Neural cell (in vitro differentiated cells): Measurements from ENCODE around the gene GANC. TPM values are rescaled to one million over a fixed set of nuclear protein-coding genes. Genes with fewer than 3 reads are reported as not detected.

Experiments
- H2AFZ ChIP-seq: fragments of 200-600, 300-800 bp; sonication (generic), shearing (Covaris generic); 2 replicates; pipeline ENCODE4 v1.6.0; 2014; ENCODE audit warnings: low read depth, mild to moderate bottlenecking, antibody characterized with exemption, low read length, moderate library complexity
- H3F3A ChIP-seq: fragments of 200-600 bp; shearing (Covaris generic); 2 replicates; pipeline ENCODE4 v1.6.1; 2016; ENCODE audit warnings: mild to moderate bottlenecking, moderate library complexity, mixed read lengths, antibody characterized with exemption, low read length; ENCODE audit not compliant: insufficient read depth, poor library complexity, severe bottlenecking
- H3K27ac ChIP-seq: fragments of 200-600, 300-800 bp; sonication (generic), shearing (Covaris generic); 2 replicates; pipeline ENCODE4 v1.5.1; 2014; ENCODE audit warnings: mild to moderate bottlenecking, low read length, moderate library complexity
- H3K27me3 ChIP-seq: fragments of 300-800, 200-600 bp; sonication (generic), shearing (Covaris generic); 2 replicates; pipeline ENCODE4 v1.6.0; 2014; ENCODE audit warnings: mild to moderate bottlenecking, low read depth, low read length, moderate library complexity; ENCODE audit not compliant: insufficient read depth
- H3K36me3 ChIP-seq: fragments of 300-800, 200-600 bp; sonication (generic), shearing (Covaris generic); 2 replicates; pipeline ENCODE4 v1.5.1; 2014; ENCODE audit warnings: mild to moderate bottlenecking, antibody characterized with exemption, low read length, moderate library complexity; ENCODE audit not compliant: insufficient read depth
- H3K4me2 ChIP-seq: fragments of 300-800, 200-600 bp; sonication (generic), shearing (Covaris generic); 2 replicates; pipeline ENCODE4 v1.6.0; 2014; ENCODE audit warnings: mild to moderate bottlenecking, low read length
- H3K4me3 ChIP-seq: fragments of 300-800, 200-600 bp; sonication (generic), shearing (Covaris generic); 2 replicates; pipeline ENCODE4 v1.5.1; 2014; ENCODE audit warnings: mild to moderate bottlenecking, low read length, moderate library complexity
- H3K79me2 ChIP-seq: fragments of 200-600 bp; shearing (Covaris generic); replicated peaks from 2 replicates; pipeline ENCODE4 v1.6.0; 2014; ENCODE audit warnings: mild to moderate bottlenecking, low read length, moderate library complexity; ENCODE audit not compliant: insufficient read depth
- H3K9ac ChIP-seq: fragments of 300-800, 200-600 bp; sonication (generic), shearing (Covaris generic); 2 replicates; pipeline ENCODE4 v1.6.1; 2016; ENCODE audit warnings: mild to moderate bottlenecking, low read length, mixed read lengths
- H3K9me2 ChIP-seq: fragments of 200-600 bp; shearing (Covaris generic); 2 replicates; pipeline ENCODE4 v1.6.1; 2016; ENCODE audit warnings: mild to moderate bottlenecking, low read length, mixed read lengths; ENCODE audit not compliant: insufficient read depth
- H3K9me3 ChIP-seq: fragments of 200-600, 300-800 bp; sonication (generic), shearing (Covaris generic); 2 replicates; pipeline ENCODE4 v1.6.1; 2016; ENCODE audit warnings: mild to moderate bottlenecking, mixed run types, low read length, moderate library complexity, mixed read lengths
- H4K20me1 ChIP-seq: fragments of 200-600 bp; shearing (Covaris generic); 2 replicates; pipeline ENCODE4 v1.6.1; 2016; ENCODE audit warnings: mild to moderate bottlenecking, mixed run types; ENCODE audit not compliant: insufficient read depth
- CTCF ChIP-seq: fragments of 450-650 bp; IDR thresholded peaks from 2 replicates; pipeline ENCODE4 v1.5.1; 2014; ENCODE audit warnings: antibody characterized with exemption, mild to moderate bottlenecking, moderate library complexity; ENCODE audit not compliant: poor library complexity, severe bottlenecking
- EP300 ChIP-seq: fragments of 450-650 bp; conservative IDR thresholded peaks from 2 replicates; pipeline ENCODE4 v1.6.1; 2014; ENCODE audit warnings: antibody characterized with exemption, mild to moderate bottlenecking, moderate library complexity; ENCODE audit not compliant: poor library complexity, severe bottlenecking
- EZH2 ChIP-seq: fragments of 200-600, 300-800 bp; shearing (Covaris generic), sonication (generic); IDR thresholded peaks from 2 replicates; pipeline ENCODE4 v1.6.1; 2014; ENCODE audit warnings: antibody characterized with exemption, low read length, borderline replicate concordance, mild to moderate bottlenecking; ENCODE audit not compliant: insufficient read depth, poor library complexity, severe bottlenecking
- MXI1 ChIP-seq: fragments of 450-650 bp; conservative IDR thresholded peaks from 2 replicates; pipeline ENCODE4 v1.6.1; 2014; ENCODE audit warnings: antibody characterized with exemption, mild to moderate bottlenecking; ENCODE audit not compliant: poor library complexity, severe bottlenecking
- POLR2AphosphoS5 ChIP-seq: IDR thresholded peaks from 2 replicates; pipeline ENCODE4 v1.6.1; 2012
- RAD21 ChIP-seq: fragments of 450-650 bp; conservative IDR thresholded peaks from 2 replicates; pipeline ENCODE4 v1.6.1; 2014; ENCODE audit warnings: antibody characterized with exemption, mild to moderate bottlenecking, moderate library complexity
- REST ChIP-seq: IDR thresholded peaks from 2 replicates; pipeline ENCODE4 v1.6.1; 2012; ENCODE audit warnings: borderline replicate concordance
- SMC3 ChIP-seq: fragments of 450-650 bp; conservative IDR thresholded peaks from 2 replicates; pipeline ENCODE4 v1.6.1; 2014; ENCODE audit warnings: antibody characterized with exemption, mild to moderate bottlenecking, moderate library complexity; ENCODE audit not compliant: poor library complexity
- TAF1 ChIP-seq: IDR thresholded peaks from 2 replicates; pipeline ENCODE4 v1.6.1; 2012; ENCODE audit warnings: low read depth
- polyA plus RNA-seq: library from polyadenylated mRNA; depleted of rRNA; stranded (reverse); fragments of >200 nt; gene quantifications from 2 replicates; pipeline ENCODE4 v1.2.3, GENCODE V29; 2014

Gene GANC
- polyA plus RNA-seq, 1 donor from 2014 or later, result 6.0 TPM

GRCh38 chr15:42354824-42355223 is 81.8 kb downstream of the GANC start:
- Histone ChIP-seq H2AFZ (no peak overlapping the region), H4K20me1 (no peaks in the 10 kb centered on the region), H3K4me3 (no peak overlapping the region), H3K27ac (no peak overlapping the region), H3K9me2 (no peaks in the 10 kb centered on the region), H3K4me2 (no peak overlapping the region), H3K36me3 (no peaks in the 10 kb centered on the region), H3K27me3 (no peaks in the 10 kb centered on the region), H3K9ac (no peak overlapping the region), H3F3A (no peaks in the 10 kb centered on the region), H3K9me3 (no peaks in the 10 kb centered on the region), H3K79me2 (no peaks in the 10 kb centered on the region)
- no peak for TF ChIP-seq MXI1

- H3K9me2 ChIP-seq, result no peaks in the 10 kb centered on the region
- H4K20me1 ChIP-seq, result no peaks in the 10 kb centered on the region
- no peak for TF ChIP-seq RAD21
- no peak overlapping the region for H3K4me2 ChIP-seq
- no peaks in the 10 kb centered on the region for H3K36me3 ChIP-seq
- no peak overlapping the region for H3K27ac ChIP-seq
- no peaks in the 10 kb centered on the region for H3K79me2 ChIP-seq
- H3K27me3 ChIP-seq, result no peaks in the 10 kb centered on the region
- H3F3A ChIP-seq, result no peaks in the 10 kb centered on the region
- H3K9me3 ChIP-seq, result no peaks in the 10 kb centered on the region
- no peak overlapping the region for H2AFZ ChIP-seq
- no peak overlapping the region for H3K4me3 ChIP-seq
- H3K9ac ChIP-seq, result no peak overlapping the region
Observed at GRCh38 chr15:42355291-42355690, 82.3 kb downstream of the GANC start.

GRCh38 chr15:42356851-42357250 is 83.8 kb downstream of the GANC start:
- H3K9ac ChIP-seq, result no peak overlapping the region
- no peaks in the 10 kb centered on the region for H3K79me2 ChIP-seq
- H2AFZ ChIP-seq, result no peak overlapping the region
- H3K4me3 ChIP-seq, result no peak overlapping the region
- H3K27me3 ChIP-seq, result no peaks in the 10 kb centered on the region
- no peaks in the 10 kb centered on the region for H3F3A ChIP-seq
- no peaks in the 10 kb centered on the region for H3K9me2 ChIP-seq
- no peaks in the 10 kb centered on the region for H4K20me1 ChIP-seq
- no peaks in the 10 kb centered on the region for H3K9me3 ChIP-seq
- H3K36me3 ChIP-seq, result no peaks in the 10 kb centered on the region
- H3K4me2 ChIP-seq, result no peak overlapping the region
- H3K27ac ChIP-seq, result no peak overlapping the region
- TF ChIP-seq CTCF, result no peak

GRCh38 chr15:42358141-42358540 is 85.1 kb downstream of the GANC start:
- Histone ChIP-seq H3K4me3 (no peak overlapping the region), H3K4me2 (no peak overlapping the region), H3K9ac (no peak overlapping the region), H3K9me2 (no peaks in the 10 kb centered on the region), H2AFZ (no peak overlapping the region), H3F3A (no peaks in the 10 kb centered on the region), H4K20me1 (no peaks in the 10 kb centered on the region), H3K79me2 (no peaks in the 10 kb centered on the region), H3K9me3 (no peaks in the 10 kb centered on the region), H3K27me3 (no peaks in the 10 kb centered on the region), H3K36me3 (no peaks in the 10 kb centered on the region), H3K27ac (no peak overlapping the region)
- no peak for TF ChIP-seq CTCF
- no peak for TF ChIP-seq SMC3
- no peak for TF ChIP-seq TAF1
- no peak for TF ChIP-seq RAD21
- TF ChIP-seq MXI1, result no peak
- no peak for TF ChIP-seq EP300
- TF ChIP-seq REST, result no peak
- TF ChIP-seq EZH2, result no peak
- TF ChIP-seq POLR2AphosphoS5, result no peak
